ENCODE data around the gene TBCK. TPM values are rescaled to one million over a fixed set of nuclear protein-coding genes. Genes with fewer than 3 reads are reported as not detected.

TBCK gene
- polyA plus RNA-seq, 1 of the 3 experiments (the other 2 are of a cell fraction) = 14.6 TPM

DNA sequence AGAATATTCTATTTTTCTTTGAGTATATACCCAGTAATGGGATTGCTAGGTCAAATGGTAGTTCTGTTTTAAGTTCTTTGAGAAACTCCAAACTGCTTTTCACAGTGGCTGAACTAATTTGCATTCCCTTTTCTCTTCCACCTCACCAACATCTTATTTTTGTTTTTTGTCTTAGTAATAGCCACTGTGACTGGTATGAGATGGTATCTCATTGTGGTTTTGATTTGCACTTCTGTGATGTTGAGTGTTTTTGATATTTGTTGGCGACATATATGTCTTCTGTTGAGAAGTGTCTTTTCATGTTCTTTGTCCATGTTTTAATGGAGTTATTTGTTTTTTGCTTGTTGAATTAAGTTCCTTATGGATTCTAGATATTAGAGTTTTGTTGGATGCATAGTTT is 24.8 kb upstream of the TBCK start:
- Histone ChIP-seq H3K9me2 (no peaks in the 10 kb centered on the region), H3K27me3 (ENCODE audit: insufficient read depth) (no peaks in the 10 kb centered on the region), H3K4me1 (ENCODE audit: control insufficient read depth in 1 of 2, insufficient read depth in 2 of 2, low read depth in 1 of 2, low read length in 1 of 2) (peaks cover 0 to 6% of the 10 kb centered on the region in 2 experiments; a peak in 1 of 4 replicates), H3F3A (replicated peaks; ENCODE audit: insufficient read depth) (peaks cover 14% of the 10 kb centered on the region), H4K20me1 (ENCODE audit: insufficient read depth) (no peaks in the 10 kb centered on the region), H3K9ac (no peak overlapping the region), H3K36me3 (replicated peaks in 1 of 2; ENCODE audit: control insufficient read depth in 1 of 2, insufficient read depth in 2 of 2, low read length in 1 of 2) (peaks cover 28 to 59% of the 10 kb centered on the region in 2 experiments), H3K9me3 (0 out of 2 replicates have a peak, but pooled peaks cover 8% of the 10 kb centered on the region), H3K27ac (ENCODE audit: low read depth in 2 of 2, low read length in 1 of 2) (no peak overlapping the region), H3K79me2 (ENCODE audit: insufficient read depth) (peaks cover 43% of the 10 kb centered on the region), H2AFZ (ENCODE audit: low read depth) (no peak overlapping the region), H3K4me3 (ENCODE audit: low read depth in 2 of 2, low read length in 1 of 2) (no peak overlapping the region), H3K4me2 (no peak overlapping the region)
- ChIA-PET POLR2A (no interaction called here), CTCF (no interaction called here)
- TF ChIP-seq ZBTB33 (IDR thresholded peaks at IDR 0.05; ENCODE audit: borderline replicate concordance, low read depth) = no peak
- TF ChIP-seq EZH2phosphoT487 (IDR thresholded peaks at IDR 0.05; ENCODE audit: borderline replicate concordance, low read depth) = no peak
- no peak; the same call in 1 of the 2 replicates for TF ChIP-seq TCF12 (IDR thresholded peaks at IDR 0.05)
- no peak for TF ChIP-seq ELF1 (IDR thresholded peaks at IDR 0.05)
- no peak for DNase-seq
- 97% methylated on average over 1 of the region's 1 CpG for WGBS (ENCODE audit: low lambda C conversion rate)

DNA sequence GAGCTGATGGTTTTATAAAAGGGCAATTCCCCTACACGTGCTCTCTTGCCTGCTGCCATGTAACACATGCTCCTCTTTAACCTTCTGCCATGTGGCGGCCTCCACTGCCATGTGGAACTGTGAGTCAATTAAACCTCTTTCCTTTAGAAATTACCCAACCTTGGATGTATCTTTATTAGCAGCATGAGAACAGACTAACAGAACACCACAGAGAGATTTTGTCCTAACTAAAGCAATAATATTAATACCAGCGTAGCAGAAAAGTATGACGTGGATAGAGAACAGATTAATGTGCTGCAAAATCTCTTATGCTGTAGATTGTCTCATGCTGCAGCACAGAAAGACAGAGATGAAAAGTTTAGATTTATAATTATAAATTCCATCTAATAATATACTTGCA is 23.4 kb upstream of the TBCK start:
- no peak overlapping the region for H2AFZ ChIP-seq (ENCODE audit: low read depth)
- ChIA-PET CTCF (no interaction called here), POLR2A (no interaction called here)
- no peak overlapping the region for H3K4me3 ChIP-seq (ENCODE audit: low read depth in 2 of 2, low read length in 1 of 2)
- H3K9me3 ChIP-seq = 0 out of 2 replicates have a peak, but pooled peaks cover 8% of the 10 kb centered on the region
- no peaks in the 10 kb centered on the region for H3K9me2 ChIP-seq
- H3K9ac ChIP-seq = no peak overlapping the region
- DNase-seq = no peak
- no peaks in the 10 kb centered on the region for H3K27me3 ChIP-seq (ENCODE audit: insufficient read depth)
- peaks cover 36 to 68% of the 10 kb centered on the region in 2 experiments for H3K36me3 ChIP-seq (replicated peaks in 1 of 2; ENCODE audit: control insufficient read depth in 1 of 2, insufficient read depth in 2 of 2, low read length in 1 of 2)
- H3K79me2 ChIP-seq (ENCODE audit: insufficient read depth) = peaks cover 38% of the 10 kb centered on the region; the same call in 1 of the 2 replicates
- no peaks in the 10 kb centered on the region for H4K20me1 ChIP-seq (ENCODE audit: insufficient read depth)
- H3F3A ChIP-seq (replicated peaks; ENCODE audit: insufficient read depth) = peaks cover 15% of the 10 kb centered on the region
- no peak overlapping the region for H3K27ac ChIP-seq (ENCODE audit: low read depth in 2 of 2, low read length in 1 of 2)
- TF ChIP-seq USF2 (IDR thresholded peaks at IDR 0.05; ENCODE audit: borderline replicate concordance, low read depth, low read length) (no peak), ZBTB33 (IDR thresholded peaks at IDR 0.05; ENCODE audit: borderline replicate concordance, low read depth) (no peak), FOXM1 (IDR thresholded peaks at IDR 0.05; ENCODE audit: low read depth) (no peak), GATA2 (CRISPR knock-in tag; IDR thresholded peaks at IDR 0.05) (no peak), EZH2phosphoT487 (IDR thresholded peaks at IDR 0.05; ENCODE audit: borderline replicate concordance, low read depth) (no peak), YY1 (IDR thresholded peaks at IDR 0.05; ENCODE audit: low read depth) (no peak)
- TF ChIP-seq, protein P1, sequence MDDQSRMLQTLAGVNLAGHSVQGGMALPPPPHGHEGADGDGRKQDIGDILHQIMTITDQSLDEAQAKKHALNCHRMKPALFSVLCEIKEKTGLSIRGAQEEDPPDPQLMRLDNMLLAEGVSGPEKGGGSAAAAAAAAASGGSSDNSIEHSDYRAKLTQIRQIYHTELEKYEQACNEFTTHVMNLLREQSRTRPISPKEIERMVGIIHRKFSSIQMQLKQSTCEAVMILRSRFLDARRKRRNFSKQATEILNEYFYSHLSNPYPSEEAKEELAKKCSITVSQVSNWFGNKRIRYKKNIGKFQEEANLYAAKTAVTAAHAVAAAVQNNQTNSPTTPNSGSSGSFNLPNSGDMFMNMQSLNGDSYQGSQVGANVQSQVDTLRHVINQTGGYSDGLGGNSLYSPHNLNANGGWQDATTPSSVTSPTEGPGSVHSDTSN (IDR thresholded peaks at IDR 0.05) = no peak
- no peak overlapping the region for H3K4me2 ChIP-seq
- 0 out of 4 replicates have a peak, but pooled peaks cover 0 to 2% of the 10 kb centered on the region in 2 experiments for H3K4me1 ChIP-seq (ENCODE audit: control insufficient read depth in 1 of 2, insufficient read depth in 2 of 2, low read depth in 1 of 2, low read length in 1 of 2)
- 98% methylated on average over 4 of the region's 4 CpGs for WGBS (ENCODE audit: low lambda C conversion rate)

Measured in SK-N-SH (cell line).